Calu3 (cell line): ENCODE measurements around the gene CHMP6. TPM values are rescaled to one million over a fixed set of nuclear protein-coding genes. Genes with fewer than 3 reads are reported as not detected.

ENCODE experiments used
- BruUV-seq: library from RNA; stranded (reverse); fragments of 400-500 nt; replicated peaks from 2 replicates; lab custom pipeline; 2021; lab: Mats Ljungman, UMichigan
- CTCF ChIA-PET: fragments of 300-600 bp; sonication (Branson Sonifier 250); formaldehyde crosslinking; loops from one replicate; lab custom pipeline; 2022; ENCODE audit warnings: antibody characterized with exemption; lab: Charles Lee
- DNase-seq: peaks from one replicate; pipeline ENCODE4 v3.0.0; 2022
- H3K27ac Mint-ChIP-seq: one replicate; pipeline ENCODE4 v1.8.0; 2022; ENCODE audit warnings: mixed read lengths; ENCODE audit not compliant: unreplicated experiment
- H3K27me3 Mint-ChIP-seq: one replicate; pipeline ENCODE4 v1.8.0; 2022; ENCODE audit warnings: mixed read lengths; ENCODE audit not compliant: unreplicated experiment
- H3K36me3 Mint-ChIP-seq: one replicate; pipeline ENCODE4 v1.8.0; 2022; ENCODE audit warnings: mild to moderate bottlenecking, moderate library complexity, mixed read lengths; ENCODE audit not compliant: insufficient read depth, unreplicated experiment
- H3K4me1 Mint-ChIP-seq: one replicate; pipeline ENCODE4 v1.8.0; 2022; ENCODE audit warnings: mild to moderate bottlenecking, low read depth, mixed read lengths; ENCODE audit not compliant: unreplicated experiment
- H3K4me3 Mint-ChIP-seq: one replicate; pipeline ENCODE4 v1.8.0; 2022; ENCODE audit warnings: mild to moderate bottlenecking, low read depth, moderate library complexity, mixed read lengths; ENCODE audit not compliant: unreplicated experiment
- H3K9me3 Mint-ChIP-seq: one replicate; pipeline ENCODE4 v1.8.0; 2022; ENCODE audit warnings: low read depth, mixed read lengths; ENCODE audit not compliant: unreplicated experiment
- CTCF ChIP-seq: fragments of 200-600 bp; IDR thresholded peaks from one replicate; pipeline ENCODE4 v1.8.0; 2022; ENCODE audit warnings: antibody characterized with exemption; ENCODE audit not compliant: unreplicated experiment
- intact Hi-C: fragments of 100-400 bp; cut with micrococcal nuclease; formaldehyde crosslinking; loops from one replicate; pipeline ENCODE4 v1.10.0; 2022; ENCODE audit not compliant: unreplicated experiment
- total RNA-seq: library from RNA; stranded (reverse); gene quantifications from 2 replicates; pipeline ENCODE4 v1.2.3, GENCODE V29; 2022

CHMP6 gene
- total RNA-seq, 1 experiment from 2014 or later = 27.9 TPM

- CTCF ChIA-PET = interaction anchor here (0.7 to 0.9 kb wide), 3 partner anchors 12 to 29 kb away, joined by 3 to 5 read pairs (median 3); no protein-coding TSS in a partner anchor
- no peak for TF ChIP-seq CTCF
- Mint-ChIP-seq H3K9me3 (no peaks in the 10 kb centered on the region), H3K27ac (no peak overlapping the region), H3K4me1 (peaks cover 8% of the 10 kb centered on the region), H3K27me3 (peaks cover 42% of the 10 kb centered on the region), H3K4me3 (no peak overlapping the region), H3K36me3 (no peaks in the 10 kb centered on the region)
- DNase-seq = no peak
- intact Hi-C loops = loop anchor here (5.0 kb wide), 1 partner anchor 76 kb away; no protein-coding TSS in a partner anchor
- no TSS peak for BruUV-seq
These were observed 30.1 kb downstream of the CHMP6 start for GRCh38 chr17:81021531-81022343.

GRCh38 chr17:81022344-81022676, 30.7 kb downstream of the CHMP6 start:
- Mint-ChIP-seq H3K27me3 (peaks cover 47% of the 10 kb centered on the region), H3K36me3 (no peaks in the 10 kb centered on the region), H3K4me1 (peaks cover 8% of the 10 kb centered on the region), H3K27ac (no peak overlapping the region), H3K9me3 (peaks cover 3% of the 10 kb centered on the region), H3K4me3 (no peak overlapping the region)
- CTCF ChIA-PET = interaction anchor here (0.7 to 0.9 kb wide), 3 partner anchors 12 to 30 kb away, joined by 3 to 5 read pairs (median 3); no protein-coding TSS in a partner anchor
- DNase-seq = no peak
- intact Hi-C loops = loop anchor here (5.0 kb wide), 1 partner anchor 75 kb away; no protein-coding TSS in a partner anchor
- BruUV-seq = no TSS peak
- TF ChIP-seq CTCF = no peak

- H3K4me3 Mint-ChIP-seq = no peak overlapping the region
- no peaks in the 10 kb centered on the region for H3K36me3 Mint-ChIP-seq
- intact Hi-C loops = no loop called here
- no peak for DNase-seq
- peaks cover 8% of the 10 kb centered on the region for H3K4me1 Mint-ChIP-seq
- peaks cover 23% of the 10 kb centered on the region for H3K27me3 Mint-ChIP-seq
- H3K27ac Mint-ChIP-seq = no peak overlapping the region
- no peak for TF ChIP-seq CTCF
- CTCF ChIA-PET = interaction anchor here (2.8 kb wide), 1 partner anchor 73 kb away, joined by 39 read pairs; no protein-coding TSS in a partner anchor
- peaks cover 3% of the 10 kb centered on the region for H3K9me3 Mint-ChIP-seq
- no TSS peak for BruUV-seq
These were observed 33.6 kb downstream of the CHMP6 start for GRCh38 chr17:81025065-81025740.

GRCh38 chr17:81025741-81026129, 34.1 kb downstream of the CHMP6 start:
- H3K27ac Mint-ChIP-seq = no peak overlapping the region
- intact Hi-C loops = no loop called here
- TF ChIP-seq CTCF = no peak
- H3K4me1 Mint-ChIP-seq = peaks cover 8% of the 10 kb centered on the region
- no peaks in the 10 kb centered on the region for H3K36me3 Mint-ChIP-seq
- H3K4me3 Mint-ChIP-seq = no peak overlapping the region
- BruUV-seq = no TSS peak
- CTCF ChIA-PET = interaction anchor here (2.8 kb wide), 1 partner anchor 72 kb away, joined by 39 read pairs; no protein-coding TSS in a partner anchor
- no peak for DNase-seq
- peaks cover 21% of the 10 kb centered on the region for H3K27me3 Mint-ChIP-seq
- H3K9me3 Mint-ChIP-seq = peaks cover 3% of the 10 kb centered on the region
